H9 (cell line): ENCODE measurements around the gene REXO4. TPM values are rescaled to one million over a fixed set of nuclear protein-coding genes. Genes with fewer than 3 reads are reported as not detected.

Source experiments
- DNase-seq: peaks from one replicate; pipeline ENCODE4 v3.0.0-alpha.2; 2017
- H2AFZ ChIP-seq: one replicate; pipeline ENCODE4 v1.6.1; 2013; ENCODE audit warnings: mild to moderate bottlenecking, low read length, control low read depth, moderate library complexity
- H2AK5ac ChIP-seq: 2 replicates; pipeline ENCODE4 v1.6.1; 2013; ENCODE audit warnings: low read length, control low read depth, mixed read lengths; ENCODE audit not compliant: insufficient read length
- H2BK120ac ChIP-seq: one replicate; pipeline ENCODE4 v1.6.1; 2013; ENCODE audit warnings: low read depth, mild to moderate bottlenecking, low read length, control low read depth, inconsistent platforms; ENCODE audit not compliant: poor library complexity, severe bottlenecking
- H2BK12ac ChIP-seq: 2 replicates; pipeline ENCODE4 v1.6.1; 2013; ENCODE audit warnings: low read length, control low read depth, mixed read lengths, low read depth; ENCODE audit not compliant: insufficient read length
- H2BK15ac ChIP-seq: 2 replicates; pipeline ENCODE4 v1.6.1; 2013; ENCODE audit warnings: low read depth, low read length, control low read depth
- H2BK20ac ChIP-seq: one replicate; pipeline ENCODE4 v1.6.1; 2013; ENCODE audit warnings: low read depth, mild to moderate bottlenecking, low read length, control low read depth, inconsistent platforms; ENCODE audit not compliant: poor library complexity, severe bottlenecking
- H2BK5ac ChIP-seq: 2 replicates; pipeline ENCODE4 v1.6.1; 2013; ENCODE audit warnings: low read length, control low read depth, mixed read lengths; ENCODE audit not compliant: insufficient read length
- H3K14ac ChIP-seq: 2 replicates; pipeline ENCODE4 v1.6.1; 2013; ENCODE audit warnings: low read length, control low read depth; ENCODE audit not compliant: insufficient read depth
- H3K18ac ChIP-seq: 2 replicates; pipeline ENCODE4 v1.6.1; 2013; ENCODE audit warnings: low read depth, mild to moderate bottlenecking, mixed read lengths, low read length, control low read depth; ENCODE audit not compliant: insufficient read length
- H3K23ac ChIP-seq: 2 replicates; pipeline ENCODE4 v1.6.1; 2013; ENCODE audit warnings: low read length, control low read depth, mixed read lengths, low read depth; ENCODE audit not compliant: insufficient read length
- H3K23me2 ChIP-seq: 2 replicates; pipeline ENCODE4 v1.6.1; 2013; ENCODE audit warnings: low read depth, mild to moderate bottlenecking, mixed read lengths, low read length, control low read depth; ENCODE audit not compliant: insufficient read length, poor library complexity, severe bottlenecking
- H3K27ac ChIP-seq: 2 replicates; pipeline ENCODE4 v1.5.1; 2013; ENCODE audit warnings: low read length, control low read depth, mixed read lengths, low read depth; ENCODE audit not compliant: insufficient read length
- H3K27me3 ChIP-seq: 2 replicates; pipeline ENCODE4 v1.6.1; 2013; ENCODE audit warnings: low read length, control low read depth, inconsistent platforms; ENCODE audit not compliant: insufficient read depth
- H3K4ac ChIP-seq: 2 replicates; pipeline ENCODE4 v1.6.1; 2013; ENCODE audit warnings: low read depth, mild to moderate bottlenecking, control low read depth, inconsistent platforms, low read length, moderate library complexity
- H3K4me1 ChIP-seq: 2 replicates; pipeline ENCODE4 v1.6.1; 2013; ENCODE audit warnings: low read length, control low read depth, inconsistent platforms; ENCODE audit not compliant: insufficient read depth
- H3K4me2 ChIP-seq: 2 replicates; pipeline ENCODE4 v1.6.1; 2013; ENCODE audit warnings: low read length, control low read depth, mixed read lengths; ENCODE audit not compliant: insufficient read length, insufficient read depth
- H3K56ac ChIP-seq: 2 replicates; pipeline ENCODE4 v1.6.1; 2013; ENCODE audit warnings: low read depth, mild to moderate bottlenecking, mixed read lengths, low read length, control low read depth; ENCODE audit not compliant: insufficient read length
- H3K79me1 ChIP-seq: 2 replicates; pipeline ENCODE4 v1.6.1; 2013; ENCODE audit warnings: low read depth, mild to moderate bottlenecking, moderate library complexity, low read length, control low read depth, inconsistent platforms; ENCODE audit not compliant: insufficient read depth, poor library complexity, severe bottlenecking
- H3K79me2 ChIP-seq: 2 replicates; pipeline ENCODE4 v1.6.1; 2013; ENCODE audit warnings: low read length, control low read depth, inconsistent platforms; ENCODE audit not compliant: insufficient read depth
- H3K9ac ChIP-seq: 2 replicates; pipeline ENCODE4 v1.6.1; 2013; ENCODE audit warnings: low read length, control low read depth, mixed read lengths; ENCODE audit not compliant: insufficient read length; ENCODE audit errors: extremely low read depth
- H3K9me3 ChIP-seq: one replicate; pipeline ENCODE4 v1.6.1; 2013; ENCODE audit warnings: low read depth, low read length, inconsistent platforms; ENCODE audit not compliant: control insufficient read depth
- H3T11ph ChIP-seq: one replicate; pipeline ENCODE4 v1.6.1; 2013; ENCODE audit warnings: mild to moderate bottlenecking, low read length, control low read depth, inconsistent platforms
- H4K20me1 ChIP-seq: one replicate; pipeline ENCODE4 v1.6.1; 2013; ENCODE audit not compliant: control insufficient read depth, insufficient read length, insufficient read depth
- H4K5ac ChIP-seq: 2 replicates; pipeline ENCODE4 v1.6.1; 2013; ENCODE audit warnings: low read depth, mild to moderate bottlenecking, mixed read lengths, low read length, control low read depth; ENCODE audit not compliant: insufficient read length
- H4K8ac ChIP-seq: replicated peaks from 2 replicates; pipeline ENCODE4 v1.6.1; 2013; ENCODE audit warnings: low read length, control low read depth, mixed read lengths, low read depth; ENCODE audit not compliant: insufficient read length
- H4K91ac ChIP-seq: 2 replicates; pipeline ENCODE4 v1.6.1; 2013; ENCODE audit warnings: low read depth, mild to moderate bottlenecking, moderate library complexity, mixed read lengths, low read length, control low read depth; ENCODE audit not compliant: insufficient read length
- H3K27ac Mint-ChIP-seq, 3 experiments: 2 replicates in 2 of 3; 3 replicates in 1 of 3; pipeline ENCODE4 v1.8.0; 2020 to 2021; ENCODE audit warnings: mixed read lengths in 3 of 3, mild to moderate bottlenecking in 1 of 3, moderate library complexity in 1 of 3
- H3K27me3 Mint-ChIP-seq: 2 replicates; pipeline ENCODE4 v1.8.0; 2021; ENCODE audit warnings: low read depth, mild to moderate bottlenecking, moderate library complexity, mixed read lengths
- H3K36me3 Mint-ChIP-seq, 3 experiments: 2 replicates in 2 of 3; 3 replicates in 1 of 3; pipeline ENCODE4 v1.8.0; 2020 to 2021; ENCODE audit warnings: low read depth in 3 of 3, mixed read lengths in 3 of 3; ENCODE audit not compliant: insufficient read depth in 1 of 3
- H3K4me1 Mint-ChIP-seq, 2 experiments: 2 replicates each; pipeline ENCODE4 v1.8.0; 2020; ENCODE audit warnings: mixed read lengths in 2 of 2
- H3K4me3 Mint-ChIP-seq, 2 experiments: 2 replicates in 1 of 2; 3 replicates in 1 of 2; pipeline ENCODE4 v1.8.0; 2020 to 2021; ENCODE audit warnings: mild to moderate bottlenecking in 2 of 2, mixed read lengths in 2 of 2, moderate library complexity in 1 of 2
- H3K9me3 Mint-ChIP-seq, 2 experiments: 2 replicates in 1 of 2; 3 replicates in 1 of 2; pipeline ENCODE4 v1.8.0; 2020; ENCODE audit warnings: mild to moderate bottlenecking in 2 of 2, mixed read lengths in 2 of 2, moderate library complexity in 1 of 2
- WGBS: extraction: QIAGEN DNeasy Blood & Tissue Kit; methylation state at CpG from one replicate; pipeline ENCODE4 v1.1.7; 2013; ENCODE audit warnings: missing lambda C conversion rate, low lambda C conversion rate, mixed read lengths; ENCODE audit not compliant: insufficient read length; ENCODE audit errors: extremely low coverage; 5-methylcytosine and 5-hydroxymethylcytosine counted together
- total RNA-seq: library from RNA; stranded (reverse); gene quantifications from 2 replicates; pipeline ENCODE4 v1.2.1, GENCODE V29; 2021
- TF ChIP-seq, protein P1 (sequence below): fragments of 200-600 bp; sonication (generic); conservative IDR thresholded peaks from 3 replicates; pipeline ENCODE4 v1.8.0; 2021; ENCODE audit warnings: antibody characterized with exemption, mild to moderate bottlenecking

The REXO4 gene
- total RNA-seq, 1 experiment from 2014 or later: 35.2 TPM

DNA sequence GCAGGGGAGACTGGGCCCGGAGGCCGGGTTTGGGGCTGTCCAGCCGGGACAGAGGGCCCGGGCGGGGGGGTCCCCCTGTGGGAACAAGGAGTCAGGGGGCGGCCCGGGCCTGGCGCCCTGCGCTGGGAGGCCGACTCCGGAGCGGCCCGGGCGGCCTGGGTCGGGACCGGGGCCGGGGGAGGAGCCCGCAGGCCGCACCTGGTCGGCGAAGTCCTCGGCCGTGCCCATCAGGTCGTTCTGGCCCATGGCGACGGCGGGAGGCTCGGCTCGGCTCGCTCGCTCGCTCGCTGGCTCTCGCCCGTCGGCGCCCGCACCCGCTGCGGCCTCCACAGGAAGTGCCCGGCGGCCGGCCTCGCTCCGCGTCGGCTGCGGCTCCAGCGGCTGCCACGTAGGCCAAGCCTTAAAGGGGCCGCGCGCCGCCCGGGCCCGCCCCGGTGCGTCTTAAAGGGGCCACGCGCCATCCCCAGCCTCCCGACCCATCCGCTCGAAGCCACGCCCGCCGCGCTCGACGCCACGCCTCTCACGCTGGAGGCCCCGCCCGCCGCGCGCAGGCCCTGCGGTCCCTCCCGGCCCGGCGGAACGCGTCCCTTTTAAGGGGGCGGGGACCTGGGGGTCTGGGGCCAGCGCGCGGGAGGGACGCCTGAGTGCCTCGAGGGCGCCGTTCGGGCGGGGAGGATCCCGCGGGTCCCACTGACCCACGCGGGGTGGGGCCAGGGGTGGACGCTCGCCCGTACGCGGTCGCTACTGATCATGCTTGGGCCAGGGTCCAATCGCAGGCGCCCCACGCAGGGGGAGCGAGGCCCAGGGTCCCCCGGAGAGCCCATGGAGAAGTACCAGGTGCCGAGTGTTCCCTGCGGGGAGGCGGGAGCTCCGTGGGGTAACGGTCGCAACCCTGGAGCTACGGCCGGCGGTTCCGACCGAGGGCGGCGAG is 41.8 kb downstream of the REXO4 start, which contains the start of the genes STKLD1 and SURF4:
TSS of gene STKLD1 (plus strand) at position 643 of the 931 bp plus-strand sequence. CDS start at position 751, 108 bp downstream.
TSS of gene SURF4 (minus strand) at position 337 of the 931 bp plus-strand sequence. CDS start at position 246, 91 bp downstream.
- peaks cover 10 to 28% (median 19%) of the 10 kb centered on the region in 3 experiments; a peak in 6 of 7 replicates for H3K36me3 Mint-ChIP-seq
- H3K4me1 ChIP-seq: no peaks in the 10 kb centered on the region
- no peak within 1 kb of the TSS for H3K4ac ChIP-seq
- H2BK5ac ChIP-seq: no peak within 1 kb of the TSS
- no peak within 1 kb of the TSS for H2BK20ac ChIP-seq
- no peaks in the 10 kb centered on the region for H3K9me3 ChIP-seq
- H2BK120ac ChIP-seq: no peak within 1 kb of the TSS
- peak within 1 kb of the TSS; percentile 75 for H3K9ac ChIP-seq
- H2AK5ac ChIP-seq: no peak within 1 kb of the TSS
- peak within 1 kb of the TSS; percentile 82 to 97 (median 95); a peak in 6 of 7 replicates for H3K27ac Mint-ChIP-seq
- H4K20me1 ChIP-seq: no peaks in the 10 kb centered on the region
- no peak within 1 kb of the TSS for H4K91ac ChIP-seq
- H2BK12ac ChIP-seq: no peak within 1 kb of the TSS
- H3K56ac ChIP-seq: no peak within 1 kb of the TSS
- H3K14ac ChIP-seq: peak within 1 kb of the TSS; percentile 90; the same call in 1 of the 2 replicates
- DNase-seq: peak; percentile 95
- peaks cover 11 to 13% of the 10 kb centered on the region in 2 experiments for H3K4me1 Mint-ChIP-seq
- no CpG with 5 or more reads among the region's 120 CpGs for WGBS
- H3K79me2 ChIP-seq: peaks cover 33% of the 10 kb centered on the region; the same call in 1 of the 2 replicates
- H3K9me3 Mint-ChIP-seq: peaks cover 3 to 4% of the 10 kb centered on the region in 2 experiments; a peak in 3 of 5 replicates
- no peak within 1 kb of the TSS for H3K23ac ChIP-seq
- H3K27ac ChIP-seq: no peak within 1 kb of the TSS
- H2AFZ ChIP-seq: no peak within 1 kb of the TSS
- peak within 1 kb of the TSS; percentile 95 to 98 for H3K4me3 Mint-ChIP-seq
- peaks cover 16% of the 10 kb centered on the region for H3K79me1 ChIP-seq
- peak within 1 kb of the TSS; percentile 82 for H3K18ac ChIP-seq
- H3K23me2 ChIP-seq: peaks cover 6% of the 10 kb centered on the region
- H4K8ac ChIP-seq: no peak within 1 kb of the TSS
- no peak within 1 kb of the TSS for H3T11ph ChIP-seq
- H4K5ac ChIP-seq: no peak within 1 kb of the TSS
- H3K4me2 ChIP-seq: peak within 1 kb of the TSS; percentile 98
- TF ChIP-seq, protein P1, sequence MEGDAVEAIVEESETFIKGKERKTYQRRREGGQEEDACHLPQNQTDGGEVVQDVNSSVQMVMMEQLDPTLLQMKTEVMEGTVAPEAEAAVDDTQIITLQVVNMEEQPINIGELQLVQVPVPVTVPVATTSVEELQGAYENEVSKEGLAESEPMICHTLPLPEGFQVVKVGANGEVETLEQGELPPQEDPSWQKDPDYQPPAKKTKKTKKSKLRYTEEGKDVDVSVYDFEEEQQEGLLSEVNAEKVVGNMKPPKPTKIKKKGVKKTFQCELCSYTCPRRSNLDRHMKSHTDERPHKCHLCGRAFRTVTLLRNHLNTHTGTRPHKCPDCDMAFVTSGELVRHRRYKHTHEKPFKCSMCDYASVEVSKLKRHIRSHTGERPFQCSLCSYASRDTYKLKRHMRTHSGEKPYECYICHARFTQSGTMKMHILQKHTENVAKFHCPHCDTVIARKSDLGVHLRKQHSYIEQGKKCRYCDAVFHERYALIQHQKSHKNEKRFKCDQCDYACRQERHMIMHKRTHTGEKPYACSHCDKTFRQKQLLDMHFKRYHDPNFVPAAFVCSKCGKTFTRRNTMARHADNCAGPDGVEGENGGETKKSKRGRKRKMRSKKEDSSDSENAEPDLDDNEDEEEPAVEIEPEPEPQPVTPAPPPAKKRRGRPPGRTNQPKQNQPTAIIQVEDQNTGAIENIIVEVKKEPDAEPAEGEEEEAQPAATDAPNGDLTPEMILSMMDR: no peak
- H3K27me3 Mint-ChIP-seq: peaks cover 30% of the 10 kb centered on the region
- no peaks in the 10 kb centered on the region for H3K27me3 ChIP-seq
- H2BK15ac ChIP-seq: no peak within 1 kb of the TSS
